NCI-H2171 (cell line): ENCODE results near the gene DRG2.

Experiments used
- DNase-seq: peaks from one replicate; lab custom pipeline; 2025; lab: John Stamatoyannopoulos, UW

Gene DRG2

GRCh38 chr17:18087610-18088491 is at the start of gene DRG2:
Gene DRG2, plus strand, starts transcription at chr17:18087948. Its CDS starts 76 bp downstream, at chr17:18088024.
- peak; percentile 80 for DNase-seq

DNA sequence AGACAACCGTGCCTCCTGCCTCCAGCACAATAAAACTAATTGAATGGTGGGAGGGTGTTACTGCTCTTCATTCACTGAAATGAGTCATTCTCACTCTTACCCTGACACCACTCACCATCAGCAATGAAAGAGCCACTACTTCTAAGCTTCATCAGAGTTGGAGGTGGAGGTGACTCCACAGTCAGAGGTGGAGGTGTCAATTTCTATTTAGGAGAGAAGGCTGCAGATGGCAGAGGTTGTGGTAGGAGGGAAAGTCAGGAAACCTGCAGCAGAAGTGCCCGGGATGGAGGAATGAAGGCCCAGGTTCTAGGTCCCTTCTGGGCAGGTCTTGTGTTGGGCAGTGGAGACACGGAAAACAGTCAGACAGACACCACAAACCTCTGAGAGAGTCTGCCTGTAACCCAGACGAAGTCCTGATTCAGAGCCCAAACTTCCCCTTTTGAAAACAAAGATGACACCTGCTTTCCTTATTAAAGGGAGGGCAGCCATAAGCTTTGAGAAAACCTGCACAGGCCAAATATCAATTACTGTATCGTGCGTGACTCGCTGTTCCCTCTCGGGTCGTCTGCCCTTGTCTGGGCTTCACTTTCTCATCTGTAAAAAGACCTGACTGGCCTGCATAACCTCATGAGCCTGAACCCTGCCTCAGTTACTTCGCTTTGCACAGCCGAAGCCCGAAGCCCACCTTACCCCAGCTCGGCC is 49.4 kb upstream of the DRG2 start:
- DNase-seq: no peak

DNA sequence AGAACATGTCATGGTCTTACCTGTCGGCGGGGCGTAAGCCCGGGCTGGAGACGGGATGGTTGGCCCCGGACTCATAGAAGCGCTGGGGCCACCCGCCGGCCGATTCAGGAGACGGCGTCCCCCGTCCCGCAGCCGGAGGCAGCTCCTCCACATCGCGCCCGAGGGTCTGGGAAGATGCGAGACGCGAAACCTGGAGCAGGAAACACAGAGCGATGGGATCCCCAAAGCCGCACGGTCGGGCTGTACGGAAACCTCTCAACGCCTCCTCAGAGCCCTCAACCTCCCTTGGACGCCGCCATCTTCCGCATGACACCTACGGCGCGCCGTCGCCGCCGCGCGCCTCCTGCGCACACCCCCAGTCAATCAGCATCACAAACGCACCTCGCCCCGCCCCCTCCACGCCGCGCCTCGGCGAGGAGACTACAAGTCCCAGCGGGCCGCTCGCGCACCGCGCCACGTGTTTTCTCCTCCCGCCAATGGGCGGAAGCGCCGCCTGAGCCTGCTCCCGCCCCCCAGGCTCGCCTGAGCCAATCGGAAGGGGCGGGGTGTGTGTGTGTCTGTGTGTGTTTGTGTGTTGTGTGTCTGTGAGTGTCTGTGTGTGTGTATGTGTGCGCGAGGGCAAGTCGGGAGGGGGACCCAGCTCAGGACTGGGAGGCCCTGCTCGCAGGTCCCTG is 48.8 kb upstream of the DRG2 start, which contains the start of the genes ATPAF2 and GID4:
TSS of gene ATPAF2 (minus strand) at position 308 of the 674 bp plus-strand sequence. CDS start at position 153, 155 bp downstream.
TSS of gene GID4 (plus strand) at position 548 of the 674 bp plus-strand sequence. CDS start at position 605, 57 bp downstream.
- peak; percentile 99 for DNase-seq

- DNase-seq: no peak
Measured at GRCh38 chr17:18039535-18040260, 48.0 kb upstream of the DRG2 start.

DNA sequence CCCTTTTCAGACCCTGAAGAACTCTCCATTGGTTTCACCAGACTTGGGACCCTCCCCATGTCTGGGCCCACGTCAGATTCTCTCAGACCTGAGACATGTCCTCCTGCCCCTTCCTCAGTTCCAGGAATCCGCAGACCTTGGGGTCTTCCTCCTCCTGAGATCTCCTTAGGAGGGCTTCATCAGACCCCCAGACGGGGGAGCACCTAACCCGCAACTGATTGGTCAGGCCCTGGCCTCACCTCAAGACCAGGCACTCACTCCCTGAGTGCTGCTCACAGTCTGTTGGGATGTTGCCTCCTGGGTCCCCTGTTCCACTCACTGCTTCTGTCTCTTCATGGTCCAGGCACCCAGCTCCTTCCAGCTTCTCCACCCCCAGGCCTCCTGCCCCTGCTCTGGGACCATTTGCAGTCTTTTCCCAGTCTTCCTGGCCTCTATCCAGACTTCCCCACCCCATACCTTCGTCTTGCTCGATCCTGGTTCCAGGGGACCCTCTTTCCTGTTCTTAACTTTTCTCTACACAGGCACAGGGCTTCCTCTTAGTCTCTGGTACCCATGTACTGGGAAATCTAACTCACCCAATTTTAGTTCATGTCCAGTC is 47.4 kb upstream of the DRG2 start:
- no peak for DNase-seq

- no peak for DNase-seq
Measured at GRCh38 chr17:18041776-18042175, 46.0 kb upstream of the DRG2 start.

GRCh38 chr17:18042983-18043382 is 44.8 kb upstream of the DRG2 start:
- DNase-seq: no peak

GRCh38 chr17:18043491-18043890 is 44.3 kb upstream of the DRG2 start:
- no peak for DNase-seq

DNA sequence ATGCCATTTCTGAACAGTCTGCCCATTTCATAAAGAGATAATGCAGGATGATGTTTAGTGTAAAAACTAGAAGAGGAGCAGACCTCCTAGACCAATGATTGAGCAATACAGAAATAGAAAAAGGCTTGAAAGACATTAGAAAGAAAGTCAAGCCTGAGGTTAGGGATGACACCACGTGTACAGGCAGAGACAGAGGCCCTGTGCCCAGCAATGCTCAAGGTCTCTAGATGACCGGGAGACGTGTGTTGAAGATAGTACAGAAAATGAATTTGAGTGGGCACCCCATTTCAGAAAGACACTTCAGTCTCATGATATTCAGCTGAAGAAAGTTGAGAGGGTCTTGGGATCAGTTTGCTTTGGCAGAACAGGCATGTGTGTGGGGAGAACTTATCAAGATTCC is 43.1 kb upstream of the DRG2 start:
- DNase-seq: no peak

DNA sequence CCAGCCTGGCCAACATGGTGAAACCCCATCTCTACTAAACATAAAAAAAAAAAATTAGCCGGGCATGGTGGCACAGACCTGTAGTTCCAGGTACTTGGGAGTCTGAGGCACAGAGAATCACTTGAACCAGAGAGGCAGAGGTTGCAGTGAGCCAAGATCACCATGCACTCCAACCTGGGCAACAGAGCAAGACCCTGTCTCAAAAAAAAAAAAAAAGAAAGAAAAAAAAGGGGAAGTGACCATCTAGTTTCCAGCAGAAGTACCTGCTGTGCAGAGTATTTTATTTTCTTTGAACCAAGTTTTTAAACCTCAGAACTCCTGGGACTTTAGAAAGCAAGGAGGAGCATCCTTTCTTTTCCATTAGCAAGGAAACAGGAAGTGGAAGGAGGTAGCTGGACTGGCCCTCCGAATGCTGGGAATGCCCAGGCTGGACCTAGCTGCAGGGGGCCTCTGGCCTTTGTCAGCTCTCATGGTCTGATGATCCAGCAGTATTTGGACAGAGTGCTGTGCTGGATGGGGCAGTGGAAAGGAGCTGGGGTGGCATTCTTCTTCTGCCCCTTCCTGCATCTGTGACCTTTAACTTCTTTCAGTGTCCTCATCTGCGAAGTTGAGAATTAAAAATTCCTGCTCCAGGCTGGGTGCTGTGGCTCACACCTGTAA is 41.9 kb upstream of the DRG2 start:
- DNase-seq: no peak

GRCh38 chr17:18055597-18055996 is 32.2 kb upstream of the DRG2 start:
- DNase-seq: no peak

GRCh38 chr17:18056214-18056613 is 31.5 kb upstream of the DRG2 start:
- no peak for DNase-seq

DNA sequence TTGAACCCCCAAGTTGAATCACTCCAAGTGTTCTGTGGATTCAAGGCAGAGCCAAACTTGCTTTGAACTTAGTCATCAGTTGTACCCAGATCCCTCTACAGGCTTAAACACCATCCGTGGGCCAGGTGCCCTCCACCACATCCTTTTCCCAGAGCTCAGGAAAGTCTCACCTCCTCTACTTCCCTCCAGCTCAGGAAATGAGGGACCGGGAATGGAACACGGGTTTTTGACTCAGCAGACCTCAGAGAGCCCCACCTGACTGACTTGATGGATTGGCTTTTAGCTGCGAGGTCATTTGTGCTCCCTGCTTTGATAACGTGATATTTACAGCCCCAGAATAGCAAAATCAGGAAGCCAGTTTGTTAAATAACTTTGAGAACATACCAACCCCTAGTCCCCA is 28.5 kb upstream of the DRG2 start:
- no peak for DNase-seq

- no peak for DNase-seq
Measured at GRCh38 chr17:18064053-18064452, 23.7 kb upstream of the DRG2 start.

DNA sequence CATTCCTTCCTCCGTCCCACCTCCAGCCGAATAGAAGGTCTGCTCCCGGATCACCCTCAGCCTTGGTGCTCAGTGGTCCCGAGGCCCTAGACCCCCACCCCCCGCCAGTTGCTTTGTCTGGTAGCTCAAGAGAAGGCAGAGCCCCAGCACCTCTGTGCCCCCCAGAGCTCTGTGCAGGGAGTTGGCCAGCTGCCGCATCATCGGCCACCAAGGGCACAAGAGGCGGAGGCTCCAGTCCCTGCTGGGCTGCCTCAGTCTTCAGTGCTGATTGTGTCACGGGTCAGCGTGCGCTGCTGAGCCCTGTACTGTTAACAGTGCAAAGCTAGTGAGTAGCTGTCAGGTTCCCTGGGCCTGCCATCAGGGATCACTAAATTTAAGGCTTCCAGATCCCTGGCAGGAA is 22.2 kb upstream of the DRG2 start:
- DNase-seq: no peak

GRCh38 chr17:18066866-18067265 is 20.9 kb upstream of the DRG2 start:
- no peak for DNase-seq

DNA sequence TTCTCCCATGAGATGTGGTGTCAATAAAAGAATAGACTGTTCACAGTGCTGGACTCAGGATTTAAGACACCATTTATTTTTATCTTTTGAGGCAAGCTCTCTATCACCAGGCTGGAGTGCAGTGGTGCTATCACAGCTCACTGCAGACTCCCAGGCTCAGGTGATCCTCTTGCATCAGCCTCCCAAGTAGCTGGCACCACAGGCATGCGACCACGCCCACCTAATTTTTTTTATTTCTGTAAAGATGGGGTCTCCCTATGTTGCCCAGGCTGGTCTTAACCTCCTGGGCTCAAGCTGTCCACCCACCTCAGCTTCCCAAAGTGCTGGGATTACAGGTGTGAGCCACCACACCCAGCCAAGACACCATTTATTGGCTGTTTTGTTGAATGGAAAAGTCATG is 18.6 kb upstream of the DRG2 start:
- DNase-seq: no peak

DNA sequence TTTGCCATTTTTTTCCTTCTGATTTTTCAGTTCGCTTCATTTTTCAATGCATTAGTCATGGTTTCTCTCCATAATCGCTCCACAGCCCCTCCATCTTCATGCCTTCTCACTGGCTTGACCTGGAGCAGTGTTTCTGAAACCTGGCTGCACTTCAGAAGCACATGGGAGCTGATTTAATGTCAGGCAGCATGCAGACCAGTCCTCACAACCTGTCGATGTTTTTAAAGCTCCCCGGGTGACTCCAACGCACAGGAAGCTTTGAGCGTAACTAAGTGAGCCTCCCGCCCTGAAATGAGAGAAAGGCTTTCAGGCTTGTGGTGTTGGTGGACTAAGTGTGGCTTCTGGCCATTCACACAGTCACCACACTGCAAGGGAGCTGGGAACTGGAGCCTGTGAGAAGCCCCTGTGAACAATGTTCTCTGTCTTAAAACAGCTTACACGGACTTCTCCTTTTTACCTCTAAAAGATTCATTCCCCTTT is 16.8 kb upstream of the DRG2 start:
- DNase-seq: peak; percentile 74

GRCh38 chr17:18071751-18072150 is 16.0 kb upstream of the DRG2 start:
- no peak for DNase-seq

- no peak for DNase-seq
Measured at GRCh38 chr17:18074566-18075272, 13.0 kb upstream of the DRG2 start.
